Esophagus muscularis mucosa (tissue), 4 donors: ENCODE measurements around the gene TULP3. TPM values are rescaled to one million over a fixed set of nuclear protein-coding genes. Genes with fewer than 3 reads are reported as not detected.

ENCODE experiments used
- DNase-seq: peaks from one replicate; pipeline ENCODE4 v3.0.0-alpha.2; 2017; ENCODE audit errors: extremely low spot score
- H3K27ac ChIP-seq, 4 donors: fragments of 200-600 bp; sonication (generic); replicated peaks in 1 of 4; 1 replicate in 3 of 4; 2 replicates in 1 of 4; pipeline ENCODE4 v1.5.1; 2016 to 2019; ENCODE audit warnings: mild to moderate bottlenecking in 1 of 4
- H3K27me3 ChIP-seq, 4 donors: fragments of 200-600 bp; sonication (generic); one replicate each; pipeline versions ENCODE4 v1.5.1 to v1.6.0; 2016 to 2019
- H3K36me3 ChIP-seq, 4 donors: fragments of 200-600 bp; sonication (generic); one replicate each; pipeline ENCODE4 v1.5.1; 2016 to 2019
- H3K4me1 ChIP-seq, 4 donors: fragments of 200-600 bp; sonication (generic); one replicate each; pipeline ENCODE4 v1.5.1; 2016 to 2019
- H3K4me3 ChIP-seq, 4 donors: fragments of 200-600 bp; sonication (generic); 1 replicate in 2 of 4; 2 replicates in 2 of 4; pipeline ENCODE4 v1.5.1; 2016 to 2019; ENCODE audit warnings: mild to moderate bottlenecking in 4 of 4, moderate library complexity in 1 of 4
- H3K9me3 ChIP-seq, 4 donors: fragments of 200-600 bp; sonication (generic); 1 replicate in 3 of 4; 2 replicates in 1 of 4; pipeline ENCODE4 v1.5.1; 2016 to 2019
- EP300 ChIP-seq: sonication (generic); formaldehyde crosslinking; IDR thresholded peaks from one replicate; pipeline ENCODE4 v1.6.1; 2017; ENCODE audit warnings: antibody characterized with exemption
- POLR2A ChIP-seq: fragments of 450-650 bp; IDR thresholded peaks from one replicate; pipeline ENCODE4 v1.6.1; 2017; ENCODE audit warnings: antibody characterized with exemption, moderate library complexity, mild to moderate bottlenecking, low read depth
- POLR2AphosphoS5 ChIP-seq, 2 donors: sonication (generic); formaldehyde crosslinking; IDR thresholded peaks; one replicate each; pipeline ENCODE4 v1.6.1; 2017; ENCODE audit warnings: antibody characterized with exemption in 2 of 2
- WGBS: methylation state at CpG from one replicate; pipeline ENCODE4 v1.1.5; 2018; 5-methylcytosine and 5-hydroxymethylcytosine counted together
- intact Hi-C: fragments of 100-400 bp; cut with DNase I; formaldehyde crosslinking; loops from one replicate; pipeline ENCODE4 v1.15.1; 2023
- small RNA-seq, 3 donors: library from RNA; depleted of rRNA; stranded (forward); fragments of <200 nt; gene quantifications; one replicate each; pipeline ENCODE3, GENCODE V24; 2016
- total RNA-seq, 4 donors: library from RNA; depleted of rRNA; stranded (reverse); fragments of >200 nt; gene quantifications; one replicate each; pipeline versions ENCODE4 v1.1.0 to v1.2.1, GENCODE V29; 2016
- TF ChIP-seq, protein P1 (sequence below), 3 experiments: fragments of 200-600 bp in 2 of 3; fragments of 450-650 bp in 1 of 3; sonication (generic) in 2 of 3; IDR thresholded peaks; one replicate each; pipeline ENCODE4 v1.5.1; 2017 to 2019; ENCODE audit warnings: antibody characterized with exemption in 3 of 3, mild to moderate bottlenecking in 2 of 3, moderate library complexity in 1 of 3

Gene TULP3
- total RNA-seq, 4 donors from 2014 or later: 19.1 to 35.7 (median 27.4) TPM

DNA sequence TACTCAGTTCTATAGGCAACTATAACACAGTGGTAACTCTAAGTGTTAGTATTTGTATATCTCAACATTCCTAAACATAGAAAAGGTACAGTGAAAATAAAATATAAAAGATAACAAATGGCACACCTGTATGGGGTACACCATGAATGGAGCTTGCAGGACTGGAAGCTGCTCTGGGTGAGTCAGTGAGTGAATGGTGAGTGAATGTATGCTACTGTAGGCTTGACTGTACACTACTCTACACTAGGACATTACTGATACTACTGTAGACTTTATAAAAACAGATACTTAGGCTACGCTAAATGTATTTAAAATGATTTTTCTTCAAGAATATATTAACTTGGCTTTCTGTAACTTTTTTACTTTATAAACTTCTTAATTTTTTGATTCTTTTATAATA lies 94.0 kb downstream of the TULP3 start:
- Histone ChIP-seq H3K4me3 (no peak overlapping the region), H3K4me1 (peaks cover 0 to 2% (median 0%) of the 10 kb centered on the region in 4 donors), H3K9me3 (peaks cover 0 to 5% (median 2%) of the 10 kb centered on the region in 4 donors), H3K36me3 (peaks cover 0 to 13% (median 0%) of the 10 kb centered on the region in 4 donors), H3K27ac (no peak overlapping the region), H3K27me3 (no peaks in the 10 kb centered on the region)
- TF ChIP-seq POLR2AphosphoS5 (IDR thresholded peaks at IDR 0.05) (no peak), POLR2A (no peak), EP300 (no peak)
- TF ChIP-seq, protein P1, sequence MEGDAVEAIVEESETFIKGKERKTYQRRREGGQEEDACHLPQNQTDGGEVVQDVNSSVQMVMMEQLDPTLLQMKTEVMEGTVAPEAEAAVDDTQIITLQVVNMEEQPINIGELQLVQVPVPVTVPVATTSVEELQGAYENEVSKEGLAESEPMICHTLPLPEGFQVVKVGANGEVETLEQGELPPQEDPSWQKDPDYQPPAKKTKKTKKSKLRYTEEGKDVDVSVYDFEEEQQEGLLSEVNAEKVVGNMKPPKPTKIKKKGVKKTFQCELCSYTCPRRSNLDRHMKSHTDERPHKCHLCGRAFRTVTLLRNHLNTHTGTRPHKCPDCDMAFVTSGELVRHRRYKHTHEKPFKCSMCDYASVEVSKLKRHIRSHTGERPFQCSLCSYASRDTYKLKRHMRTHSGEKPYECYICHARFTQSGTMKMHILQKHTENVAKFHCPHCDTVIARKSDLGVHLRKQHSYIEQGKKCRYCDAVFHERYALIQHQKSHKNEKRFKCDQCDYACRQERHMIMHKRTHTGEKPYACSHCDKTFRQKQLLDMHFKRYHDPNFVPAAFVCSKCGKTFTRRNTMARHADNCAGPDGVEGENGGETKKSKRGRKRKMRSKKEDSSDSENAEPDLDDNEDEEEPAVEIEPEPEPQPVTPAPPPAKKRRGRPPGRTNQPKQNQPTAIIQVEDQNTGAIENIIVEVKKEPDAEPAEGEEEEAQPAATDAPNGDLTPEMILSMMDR (IDR thresholded peaks at IDR 0.05): no peak
- WGBS: 97% methylated on average over 1 of the region's 1 CpG
- intact Hi-C loops: no loop called here
- DNase-seq: no peak

DNA sequence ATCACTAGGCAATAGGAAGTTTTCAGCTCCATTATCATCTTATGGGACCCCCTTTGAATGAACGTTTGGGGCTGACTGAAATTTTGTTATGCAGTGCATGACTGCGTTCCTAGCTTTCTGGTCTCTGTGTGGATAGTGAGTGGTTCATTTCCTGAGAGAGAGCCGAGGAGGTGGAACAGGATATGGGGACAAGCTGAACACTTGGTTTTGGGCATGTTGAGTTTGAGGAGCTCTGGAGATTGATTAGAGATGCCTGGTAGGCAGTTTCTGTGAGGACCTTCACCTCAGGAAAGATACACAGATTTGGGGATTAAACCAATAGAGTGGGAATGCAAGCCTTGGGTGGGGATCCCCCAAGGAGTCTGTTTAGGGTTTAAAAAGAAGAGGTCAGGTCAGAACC lies 96.2 kb downstream of the TULP3 start:
- 92% methylated on average over 3 of the region's 3 CpGs for WGBS
- peaks cover 0 to 4% (median 0%) of the 10 kb centered on the region in 4 donors for H3K36me3 ChIP-seq
- H3K4me1 ChIP-seq: peaks cover 0 to 2% (median 0%) of the 10 kb centered on the region in 4 donors
- intact Hi-C loops: no loop called here
- no peak for DNase-seq
- peaks cover 0 to 7% (median 2%) of the 10 kb centered on the region in 4 donors for H3K9me3 ChIP-seq
- H3K4me3 ChIP-seq: no peak overlapping the region
- H3K27ac ChIP-seq: no peak overlapping the region
- TF ChIP-seq POLR2A (no peak), POLR2AphosphoS5 (IDR thresholded peaks at IDR 0.05) (no peak), EP300 (no peak)
- TF ChIP-seq, protein P1 (IDR thresholded peaks at IDR 0.05): no peak
- no peaks in the 10 kb centered on the region for H3K27me3 ChIP-seq

DNA sequence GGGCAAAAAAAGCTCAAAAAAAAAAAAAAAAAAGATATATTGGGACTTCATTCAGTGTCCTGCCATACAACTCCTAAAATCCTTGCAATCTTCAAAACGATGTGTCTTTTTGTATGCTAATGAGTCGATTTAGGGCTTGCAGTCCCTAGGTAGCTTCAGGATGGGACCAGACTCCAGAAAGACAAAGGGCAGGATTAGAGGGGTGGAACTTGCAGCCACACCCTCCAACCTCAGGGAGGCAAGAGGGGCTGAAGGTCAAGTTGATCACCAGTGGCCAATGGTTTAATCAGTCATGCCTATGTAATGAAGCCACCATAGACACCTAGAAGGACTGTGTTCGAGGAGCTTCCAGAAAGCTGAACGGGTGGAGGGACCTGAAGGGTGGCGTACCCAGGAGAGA lies 97.8 kb downstream of the TULP3 start:
- Histone ChIP-seq H3K27ac (no peak overlapping the region), H3K4me1 (no peaks in the 10 kb centered on the region), H3K9me3 (peaks cover 0 to 7% (median 2%) of the 10 kb centered on the region in 4 donors), H3K36me3 (peaks cover 0 to 4% (median 0%) of the 10 kb centered on the region in 4 donors), H3K27me3 (no peaks in the 10 kb centered on the region), H3K4me3 (no peak overlapping the region)
- WGBS: 95% methylated on average over 5 of the region's 5 CpGs
- TF ChIP-seq, protein P1 (IDR thresholded peaks at IDR 0.05): no peak
- TF ChIP-seq POLR2AphosphoS5 (IDR thresholded peaks at IDR 0.05): no peak
- DNase-seq: no peak
- intact Hi-C loops: no loop called here

Small RNA genes lying within 50 kb of the gene (small RNA-seq; reads per million reads assigned to genes)
- gene RNU6-1315P: 0 to 0.34 (median 0) reads per million in 3 donors

Other genes starting within 250 kb of the TULP3 start
- 10 to 100 TPM; 28.7 to 53.3 (median 36.7) TPM for gene FKBP4, start 95.9 kb upstream of the TULP3 start, total RNA-seq
- 10 to 100 TPM; 13.6 to 26.2 (median 21.8) TPM for gene ITFG2, start 78.2 kb upstream of the TULP3 start, total RNA-seq
- 1 to 10 TPM in 3 of 4 donors, under 1 TPM in 1; 0.83 to 9.7 (median 2.9) TPM for gene NRIP2, start 55.9 kb upstream of the TULP3 start, total RNA-seq
- not detected for gene TEX52, start 33.9 kb upstream of the TULP3 start, total RNA-seq
- gene FOXM1, start 13.7 kb upstream of the TULP3 start, total RNA-seq: 1 to 10 TPM in 1 of 4 donors, under 1 TPM in 2, not detected in 1; under 0.01 to 1.4 (median 0.17) TPM
- gene RHNO1, start 13.7 kb upstream of the TULP3 start, total RNA-seq: 1 to 10 TPM; 7.1 to 9.7 (median 8.9) TPM
- gene TEAD4, start 68.5 kb downstream of the TULP3 start, total RNA-seq: 10 to 100 TPM in 3 of 4 donors, 1 to 10 TPM in 1; 7.5 to 42.7 (median 28.0) TPM
- gene TSPAN9, start 186.5 kb downstream of the TULP3 start, total RNA-seq: 10 to 100 TPM; 13.7 to 35.4 (median 26.7) TPM